ENCODE measurements around the gene GSTT2B.
A peak's percentile ranks its signal among the peaks of the same experiment; 100 is the strongest.
"Not testable (repeated sequence)": the region's sequence is repeated elsewhere in the genome, so short reads cannot be mapped to it uniquely, and the experiment has no call there.

Gene GSTT2B

GRCh38 chr22:23980567-23980966 is 19.6 kb upstream of the GSTT2B start:
- DNase-seq: not testable (repeated sequence)

DNA sequence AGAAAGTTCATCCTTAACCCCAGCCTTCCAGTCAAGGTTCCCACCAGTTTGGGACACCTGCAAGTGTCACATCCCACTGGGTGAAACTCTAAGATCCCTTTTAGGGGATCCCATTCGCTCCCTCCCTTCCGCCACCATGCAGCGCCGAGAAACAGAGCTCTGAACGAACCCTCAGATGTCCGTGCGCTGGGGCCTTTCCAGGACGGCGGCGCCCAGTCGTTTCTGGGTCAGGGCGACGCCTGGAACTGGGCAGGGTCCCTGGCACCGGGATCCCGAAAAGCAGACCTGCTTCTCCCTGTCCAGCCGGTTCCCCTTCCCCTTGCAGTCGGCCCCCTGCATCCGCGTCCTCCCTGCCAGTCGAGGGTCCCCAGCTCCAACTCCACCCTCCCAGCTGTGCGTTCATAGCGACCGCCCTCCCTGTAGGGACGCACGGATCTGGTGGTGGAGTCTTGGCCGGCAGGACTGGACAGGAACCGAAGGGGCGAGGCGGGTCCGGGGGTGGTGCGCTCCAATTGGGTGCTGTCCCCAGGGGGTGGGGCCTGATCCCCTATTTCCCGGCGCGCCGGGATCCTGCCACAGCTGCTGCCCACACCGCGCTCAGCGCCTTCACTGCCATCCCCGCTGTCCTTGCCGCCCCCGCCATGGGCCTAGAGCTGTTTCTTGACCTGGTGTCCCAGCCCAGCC is 18.7 kb upstream of the GSTT2B start, which contains the start of gene GSTT2:
TSS of gene GSTT2 (plus strand) at position 578 of the 684 bp plus-strand sequence.
- DNase-seq: not testable (repeated sequence)

GRCh38 chr22:23977304-23977703 is 16.3 kb upstream of the GSTT2B start:
- not testable (repeated sequence) for DNase-seq

DNA sequence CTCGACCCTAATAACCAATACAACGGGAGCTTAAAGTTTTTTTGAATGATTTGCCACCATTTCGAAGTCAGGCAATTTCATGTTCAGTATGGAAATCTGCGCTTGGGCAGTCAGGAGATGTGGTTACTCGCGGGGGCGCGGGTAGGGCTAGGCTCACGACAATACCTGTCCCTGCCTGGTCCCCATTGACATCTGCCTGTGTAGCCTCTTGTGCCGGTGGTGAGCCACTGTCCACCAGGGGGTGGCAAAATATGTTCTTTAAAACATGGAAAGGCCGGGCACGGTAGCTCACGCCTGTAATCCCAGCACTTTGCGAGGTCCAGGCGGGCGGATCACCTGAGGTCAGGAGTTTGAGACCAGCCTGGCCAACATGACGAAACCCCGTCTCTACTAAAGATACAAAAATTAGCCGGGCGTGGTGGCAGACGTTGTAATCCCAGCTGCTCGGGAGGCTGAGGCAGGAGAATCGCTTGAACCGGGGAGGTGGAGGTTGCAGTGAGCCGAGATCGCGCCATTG is 13.9 kb upstream of the GSTT2B start:
- not testable (repeated sequence) for DNase-seq

- DNase-seq: not testable (repeated sequence)
Measured at GRCh38 chr22:23974345-23974744, 13.3 kb upstream of the GSTT2B start, which contains the start of gene DDT. DDT (minus strand) TSS chr22:23974441; CDS start chr22:23974414, 27 bp downstream.

GRCh38 chr22:23971927-23972326 is 10.9 kb upstream of the GSTT2B start:
- DNase-seq: not testable (repeated sequence)

GRCh38 chr22:23970816-23971486 is 10.0 kb upstream of the GSTT2B start:
- DNase-seq: no peak

- DNase-seq: no peak
Measured at GRCh38 chr22:23970201-23970641, 9.2 kb upstream of the GSTT2B start.

- no peak for DNase-seq
Measured at GRCh38 chr22:23969071-23969470, 8.1 kb upstream of the GSTT2B start.

- not testable (repeated sequence) for DNase-seq
Measured at GRCh38 chr22:23966568-23966967, 5.6 kb upstream of the GSTT2B start, which contains the start of gene DDTL. DDTL (plus strand) TSS chr22:23966888; CDS start chr22:23966915, 27 bp downstream.

DNA sequence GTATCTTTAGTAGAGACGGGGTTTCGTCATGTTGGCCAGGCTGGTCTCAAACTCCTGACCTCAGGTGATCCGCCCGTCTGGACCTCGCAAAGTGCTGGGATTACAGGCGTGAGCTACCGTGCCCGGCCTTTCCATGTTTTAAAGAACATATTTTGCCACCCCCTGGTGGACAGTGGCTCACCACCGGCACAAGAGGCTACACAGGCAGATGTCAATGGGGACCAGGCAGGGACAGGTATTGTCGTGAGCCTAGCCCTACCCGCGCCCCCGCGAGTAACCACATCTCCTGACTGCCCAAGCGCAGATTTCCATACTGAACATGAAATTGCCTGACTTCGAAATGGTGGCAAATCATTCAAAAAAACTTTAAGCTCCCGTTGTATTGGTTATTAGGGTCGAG is 5.1 kb upstream of the GSTT2B start:
- not testable (repeated sequence) for DNase-seq

GRCh38 chr22:23956301-23956900 is 4.6 kb downstream of the GSTT2B start:
- DNase-seq: peak; percentile 55 to 78

GRCh38 chr22:23955886-23956285 is 5.1 kb downstream of the GSTT2B start:
- DNase-seq: not testable (repeated sequence)

- DNase-seq: not testable (repeated sequence)
Measured at GRCh38 chr22:23954991-23955305, 6.0 kb downstream of the GSTT2B start.

DNA sequence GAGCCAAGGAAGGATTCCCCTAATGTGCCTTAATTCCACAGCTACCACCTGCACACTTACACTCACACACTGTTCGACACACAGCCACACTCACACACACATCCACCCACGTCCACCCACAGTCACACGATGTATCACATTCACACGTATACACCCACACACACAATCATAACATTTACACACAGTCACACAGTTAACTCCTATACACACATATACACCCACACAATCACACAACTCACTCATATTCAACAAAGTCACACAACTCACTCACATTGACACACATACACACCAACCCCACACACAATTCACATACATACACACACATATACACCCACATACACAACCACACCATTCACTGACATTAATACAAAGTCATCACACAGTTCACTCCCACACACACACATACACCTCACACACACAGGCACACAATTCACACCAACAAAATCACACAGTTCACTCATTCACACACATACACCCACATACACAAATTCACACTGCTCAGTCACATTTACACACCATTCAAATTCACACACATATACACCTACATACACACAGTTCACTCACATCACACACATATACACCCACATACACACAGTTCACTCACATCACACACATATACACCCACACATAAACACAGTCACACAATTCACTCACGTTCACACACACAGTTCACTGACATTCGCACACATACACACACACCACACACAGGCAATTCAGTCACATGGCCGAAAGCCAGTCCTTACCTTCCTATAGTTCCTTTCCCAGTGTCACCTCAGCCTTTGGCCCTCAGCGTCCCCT is 6.6 kb downstream of the GSTT2B start:
- DNase-seq: not testable (repeated sequence)

GRCh38 chr22:23953485-23953884 is 7.5 kb downstream of the GSTT2B start:
- DNase-seq: not testable (repeated sequence)

GRCh38 chr22:23952794-23953405 is 8.1 kb downstream of the GSTT2B start:
- DNase-seq: not testable (repeated sequence)

DNA sequence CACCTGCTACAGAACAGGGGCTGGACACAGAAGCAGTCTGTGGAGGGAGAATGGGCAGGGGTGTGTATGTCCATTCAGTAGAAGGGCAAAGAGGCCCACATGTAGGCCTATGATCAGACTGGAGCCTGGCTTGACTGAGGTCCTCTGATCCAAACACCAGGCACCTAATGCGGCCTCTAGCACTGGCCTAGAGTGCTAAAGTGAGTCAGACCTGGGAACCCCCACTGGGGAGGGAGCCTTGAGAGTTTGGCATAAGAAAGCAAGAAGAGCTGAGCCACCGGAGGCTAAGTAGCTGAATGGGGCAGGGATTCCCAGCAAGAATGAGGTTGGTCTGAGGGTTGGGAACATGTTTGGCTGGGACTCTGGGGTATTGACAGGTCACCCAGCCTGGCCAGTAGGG is 9.6 kb downstream of the GSTT2B start:
- not testable (repeated sequence) for DNase-seq

DNA sequence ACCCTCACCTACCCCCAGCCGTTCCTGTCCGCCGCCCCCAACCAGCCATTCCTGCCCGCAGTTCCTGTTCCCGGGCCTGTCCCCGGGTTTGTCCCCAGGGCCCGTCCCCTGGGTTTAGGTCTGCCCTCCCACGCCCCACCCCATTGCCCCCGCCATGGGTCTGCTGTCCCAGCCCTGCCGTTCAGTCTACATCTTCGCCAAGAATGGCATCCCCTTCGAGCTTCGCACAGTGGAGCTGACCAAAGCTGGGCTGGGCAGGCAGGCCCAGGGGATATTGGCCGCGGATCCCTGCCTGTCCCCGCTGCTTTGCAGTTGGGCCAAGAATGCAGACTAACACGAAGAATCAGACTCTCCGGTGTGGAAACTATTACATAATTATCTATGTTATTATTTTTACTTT is 11.2 kb downstream of the GSTT2B start:
- not testable (repeated sequence) for DNase-seq

GRCh38 chr22:23947391-23947790 is 13.6 kb downstream of the GSTT2B start:
- DNase-seq: not testable (repeated sequence)

GRCh38 chr22:23940166-23940565 is 20.8 kb downstream of the GSTT2B start:
- DNase-seq: not testable (repeated sequence)

DNA sequence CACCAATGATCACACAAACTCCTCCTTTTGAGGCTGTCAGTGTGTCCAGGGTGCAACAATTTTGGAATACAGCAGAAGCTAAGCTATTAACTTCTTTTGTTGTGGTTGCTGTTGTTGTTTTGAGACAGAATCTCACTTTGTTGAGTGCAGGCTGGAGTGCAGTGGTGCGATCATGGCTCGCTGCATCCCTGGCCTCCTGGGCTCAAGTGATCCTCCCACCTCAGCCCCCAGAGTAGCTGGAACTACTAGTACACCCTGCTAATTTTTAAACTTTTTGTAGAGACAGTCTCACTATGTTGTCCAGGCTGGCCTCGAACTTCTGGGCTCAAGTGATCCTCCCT is 22.0 kb downstream of the GSTT2B start:
- DNase-seq: no peak
